GM11168 (cell line): ENCODE measurements around the gene CHD5.
"Not testable (repeated sequence)": the region's sequence is repeated elsewhere in the genome, so short reads cannot be mapped to it uniquely, and the experiment has no call there.

ENCODE experiments used
- in situ Hi-C: fragments of 300-500 bp; cut with MboI; formaldehyde crosslinking; loops from one replicate; pipeline ENCODE4 v1.12.0; 2022; ENCODE audit warnings: low sequenced_read_pairs; ENCODE audit not compliant: unreplicated experiment

The CHD5 gene

DNA sequence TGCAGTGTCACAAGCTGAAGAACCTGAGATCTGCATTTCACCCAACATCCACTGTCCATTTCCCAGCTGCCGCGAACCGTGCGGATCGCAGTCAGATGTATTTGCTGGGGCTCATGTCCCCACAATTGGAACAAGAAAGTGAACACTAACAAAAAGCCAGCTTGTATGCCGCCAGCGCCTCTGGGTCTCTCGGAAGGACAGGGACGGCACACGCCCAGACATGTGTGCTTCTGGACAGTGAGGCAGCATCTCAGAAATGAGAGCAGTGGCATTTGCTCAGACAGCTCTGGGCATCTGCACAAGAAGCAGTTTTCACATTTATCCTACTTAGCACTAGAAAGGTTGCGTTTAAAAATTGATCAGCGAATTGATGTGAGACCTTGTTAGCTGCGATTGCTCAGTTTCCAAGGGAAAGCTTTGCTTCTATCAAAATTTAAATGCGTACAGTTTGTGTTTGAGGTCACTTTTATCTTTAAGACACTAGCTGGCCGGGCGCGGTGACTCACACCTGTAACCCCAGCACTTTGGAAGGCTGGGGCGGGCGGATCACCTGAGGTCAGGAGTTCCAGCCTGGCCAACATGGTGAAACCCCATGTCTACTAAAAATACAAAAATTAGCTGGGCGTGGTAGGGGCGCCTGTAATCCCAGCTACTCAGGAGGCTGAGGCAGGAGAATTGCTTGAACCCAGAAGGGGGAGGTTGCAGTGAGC, 105.8 kb downstream of the CHD5 start:
- in situ Hi-C loops, result no loop called here

DNA sequence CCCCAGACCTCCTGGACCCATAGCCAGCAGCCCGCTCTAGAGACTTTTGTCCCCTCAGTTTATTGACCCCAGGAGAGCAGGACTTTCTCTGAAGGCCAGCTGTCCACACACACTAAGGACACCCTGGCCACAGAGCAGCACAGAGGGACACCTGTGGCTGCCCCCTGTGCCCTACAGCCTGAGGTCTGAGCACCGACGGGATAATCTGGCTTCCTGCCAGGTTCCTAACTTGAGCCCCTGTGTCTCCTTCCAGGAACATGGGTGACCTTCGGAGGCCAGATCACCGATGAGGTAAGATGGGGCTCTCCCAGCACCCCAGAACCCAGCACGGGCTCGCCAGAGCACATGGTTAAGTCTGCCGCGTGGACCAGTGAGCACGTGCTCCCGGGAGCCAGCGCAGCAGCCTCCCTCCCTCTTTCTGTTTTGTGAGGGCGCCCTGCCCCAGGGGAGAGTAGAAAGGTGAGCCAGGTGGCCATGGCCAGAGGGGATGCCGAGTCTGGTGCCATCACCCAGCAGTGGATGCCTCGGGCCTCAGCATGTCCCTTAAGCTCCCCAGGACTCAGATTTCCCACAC, 106.6 kb downstream of the CHD5 start:
- in situ Hi-C loops, result no loop called here

DNA sequence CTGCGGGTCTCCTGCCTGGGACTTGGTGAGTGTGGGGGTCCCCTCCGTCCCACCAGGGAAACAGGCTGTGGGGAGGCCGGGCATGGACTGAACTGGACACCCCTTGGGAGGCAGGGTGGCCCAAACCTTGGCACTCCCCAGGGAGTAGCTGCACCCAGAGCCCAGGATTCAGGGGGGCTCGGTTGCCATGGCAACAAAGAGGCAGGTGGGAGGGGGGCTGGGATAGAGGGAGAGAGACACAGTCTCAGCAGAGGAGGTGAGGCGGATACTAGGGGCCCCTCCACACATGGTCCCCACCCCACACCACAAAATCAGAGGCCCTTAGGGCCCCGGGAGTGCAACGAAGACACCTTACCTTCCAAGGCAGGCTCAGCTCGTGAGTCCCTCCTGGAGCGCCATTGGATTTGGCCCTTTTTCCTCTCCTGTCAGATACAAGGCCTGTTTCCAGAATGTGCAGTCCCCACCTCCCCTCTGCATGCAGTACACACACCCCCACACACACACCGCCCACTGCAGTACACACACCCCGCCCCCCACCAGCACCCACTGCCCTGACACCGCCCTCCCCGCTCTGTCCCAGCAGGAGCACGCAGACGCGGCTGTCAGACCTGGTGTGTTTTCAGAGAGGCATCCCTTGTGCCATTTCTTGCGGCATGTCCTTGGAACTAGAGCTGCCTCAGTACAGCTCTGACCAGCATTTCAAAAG, 107.2 kb downstream of the CHD5 start:
- in situ Hi-C loops, result no loop called here

DNA sequence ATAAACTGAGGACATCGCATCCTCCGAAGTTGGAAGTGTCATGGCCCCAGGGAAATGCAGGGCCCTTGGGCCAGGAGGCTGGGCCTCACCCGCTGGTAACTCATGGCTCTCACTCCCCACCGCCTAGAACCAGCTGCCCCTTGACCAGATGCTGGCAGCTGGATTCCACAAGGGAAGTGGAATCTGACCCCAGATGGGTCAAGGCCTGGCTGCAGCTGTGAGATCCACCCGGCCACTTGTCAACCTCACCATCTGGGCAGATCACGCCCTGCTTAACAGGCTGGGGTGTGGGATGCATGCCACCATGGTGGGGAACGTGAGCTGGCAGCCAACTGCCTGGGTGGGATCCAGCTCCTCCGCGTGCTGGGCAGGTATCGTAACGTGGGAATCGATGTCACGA, 108.9 kb downstream of the CHD5 start:
- in situ Hi-C loops, result no loop called here

DNA sequence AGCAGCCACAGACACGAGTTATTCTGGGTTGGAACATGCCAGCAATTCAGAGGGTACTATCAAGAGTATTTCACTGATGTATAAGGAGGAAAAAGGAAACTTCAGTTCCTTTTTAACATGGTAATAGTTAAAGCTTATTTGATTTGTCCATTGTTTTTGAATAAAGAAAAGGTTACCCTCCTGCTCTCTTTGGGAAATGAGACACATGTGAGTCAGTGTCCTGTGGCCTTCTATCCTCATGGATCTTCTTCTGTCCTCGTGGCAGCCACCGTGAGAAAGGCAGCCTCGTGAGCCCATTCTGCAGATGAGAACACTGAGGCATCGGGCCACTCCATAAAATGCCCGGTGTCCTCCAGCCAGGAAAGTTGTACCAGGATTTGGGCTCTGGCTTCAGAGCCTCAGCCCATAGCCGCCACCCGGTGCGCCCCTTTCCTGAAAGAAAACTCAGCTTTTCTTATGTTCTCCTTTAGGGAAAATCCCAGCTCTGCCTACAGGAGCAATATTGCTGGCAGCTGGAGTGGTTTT, 109.6 kb downstream of the CHD5 start:
- in situ Hi-C loops, result no loop called here

DNA sequence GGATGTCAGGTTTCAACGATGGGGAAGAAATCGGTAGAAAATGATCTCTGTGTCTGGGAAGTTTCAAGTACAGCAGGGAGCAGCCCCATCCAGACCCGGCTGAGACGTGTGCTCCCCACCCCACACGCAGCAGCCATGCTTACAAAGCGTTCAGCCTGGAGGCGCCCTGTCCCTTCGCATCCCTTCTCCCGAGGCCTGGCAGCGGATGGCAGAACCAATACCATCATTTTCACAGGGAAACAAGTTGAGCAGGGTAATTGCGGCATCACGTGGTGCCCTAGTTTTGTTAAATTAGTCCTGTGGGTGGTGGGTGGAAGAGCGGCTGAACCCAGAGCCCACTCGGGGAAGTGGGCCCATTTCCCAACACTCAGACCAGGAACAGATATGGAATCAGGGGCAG, 110.5 kb downstream of the CHD5 start:
- in situ Hi-C loops, result no loop called here

DNA sequence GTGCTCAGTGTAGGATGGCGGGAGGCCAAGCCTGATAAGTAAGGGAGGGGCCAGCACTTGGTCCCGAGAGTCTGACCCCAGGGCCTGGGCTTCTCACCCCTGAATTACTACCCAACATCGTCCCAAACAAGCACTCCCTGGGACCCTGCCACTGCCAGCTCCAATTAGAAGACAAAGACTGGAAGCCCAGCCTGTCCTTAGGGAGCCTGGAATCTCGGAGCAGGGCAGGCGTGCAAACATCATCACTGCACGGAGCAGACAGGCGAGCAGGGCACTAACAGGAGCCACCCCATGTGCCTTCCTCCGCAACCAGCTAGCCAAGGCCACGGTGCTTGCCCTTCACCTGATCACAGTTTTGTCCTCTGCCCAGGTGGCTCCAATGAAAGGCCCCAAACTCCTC, 111.2 kb downstream of the CHD5 start:
- in situ Hi-C loops, result no loop called here

DNA sequence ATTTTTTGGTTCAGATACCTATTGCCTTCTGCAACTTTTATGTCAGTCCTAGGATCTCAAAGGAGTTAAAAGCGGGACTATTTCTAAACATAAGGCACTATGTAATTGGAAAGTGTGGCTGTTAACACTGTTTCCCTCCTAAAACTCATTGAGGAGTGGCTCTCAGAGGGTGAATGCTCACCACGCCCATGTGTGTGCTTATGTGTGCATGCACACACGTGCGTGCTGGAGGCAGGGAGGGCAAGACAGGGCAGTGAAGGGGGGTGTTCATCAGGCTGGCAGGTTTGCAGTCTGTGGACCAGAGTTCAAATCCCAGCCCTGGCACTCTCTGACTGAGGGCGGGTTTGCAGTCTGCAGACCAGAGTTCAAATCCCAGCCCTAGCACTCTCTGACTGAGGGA, 112.0 kb downstream of the CHD5 start:
- in situ Hi-C loops, result no loop called here

DNA sequence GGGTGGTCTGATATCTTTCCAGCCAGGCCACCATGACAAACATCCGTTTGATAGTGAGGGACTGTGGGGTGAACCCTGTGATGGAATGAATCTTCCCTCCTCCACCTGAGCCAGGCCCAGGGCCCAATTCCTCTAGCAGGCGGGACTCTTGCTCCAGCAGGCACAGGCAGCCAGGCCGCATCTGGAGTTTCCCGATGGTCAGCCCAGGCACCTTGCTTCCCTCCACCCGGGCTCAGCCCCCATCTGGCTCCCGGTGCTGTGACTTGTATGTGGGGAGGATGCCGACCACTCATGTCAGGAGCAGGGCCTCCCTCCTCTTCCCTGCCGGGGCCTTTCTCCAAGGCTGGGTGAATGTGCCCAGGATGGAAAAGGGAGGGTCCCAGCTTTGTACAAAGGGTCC, 113.4 kb downstream of the CHD5 start:
- in situ Hi-C loops, result no loop called here

DNA sequence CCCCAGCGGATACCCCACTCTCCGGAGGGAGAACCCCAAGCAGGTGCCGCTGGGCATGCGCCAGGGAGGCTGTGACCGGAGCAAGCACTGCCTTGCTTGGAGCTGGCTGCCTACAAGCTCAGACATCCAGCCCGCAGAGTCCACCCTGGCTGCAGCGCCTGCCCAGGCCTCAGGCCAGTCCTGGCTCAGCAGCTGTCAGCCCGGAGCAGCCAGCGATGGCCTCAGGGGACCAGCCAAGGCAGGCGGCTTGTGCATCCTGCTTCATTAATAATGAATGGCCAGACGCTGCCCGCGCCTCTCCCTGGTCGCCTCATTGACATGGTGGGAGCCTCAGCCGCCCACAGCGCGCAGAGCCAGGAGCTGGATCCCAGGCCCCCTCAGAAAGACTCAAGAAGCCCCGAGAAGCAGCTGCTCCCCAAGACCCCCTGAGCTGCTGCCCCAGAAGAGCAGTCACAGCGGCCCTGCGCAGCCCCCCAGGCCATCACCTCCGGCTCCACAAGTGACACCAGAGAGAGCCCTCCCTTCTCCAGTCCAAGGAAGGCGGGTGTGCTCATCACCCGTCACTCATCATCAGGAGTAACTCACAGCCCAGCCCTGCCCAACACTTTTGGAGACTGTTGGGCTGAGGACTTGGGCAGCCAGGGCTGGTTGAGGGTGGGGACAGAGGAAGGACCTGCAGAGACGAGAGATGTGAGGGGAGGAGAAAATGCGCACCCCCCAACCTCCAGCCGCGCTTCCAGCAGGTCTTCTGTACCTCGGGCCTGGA, 114.8 kb downstream of the CHD5 start:
- in situ Hi-C loops, result no loop called here

DNA sequence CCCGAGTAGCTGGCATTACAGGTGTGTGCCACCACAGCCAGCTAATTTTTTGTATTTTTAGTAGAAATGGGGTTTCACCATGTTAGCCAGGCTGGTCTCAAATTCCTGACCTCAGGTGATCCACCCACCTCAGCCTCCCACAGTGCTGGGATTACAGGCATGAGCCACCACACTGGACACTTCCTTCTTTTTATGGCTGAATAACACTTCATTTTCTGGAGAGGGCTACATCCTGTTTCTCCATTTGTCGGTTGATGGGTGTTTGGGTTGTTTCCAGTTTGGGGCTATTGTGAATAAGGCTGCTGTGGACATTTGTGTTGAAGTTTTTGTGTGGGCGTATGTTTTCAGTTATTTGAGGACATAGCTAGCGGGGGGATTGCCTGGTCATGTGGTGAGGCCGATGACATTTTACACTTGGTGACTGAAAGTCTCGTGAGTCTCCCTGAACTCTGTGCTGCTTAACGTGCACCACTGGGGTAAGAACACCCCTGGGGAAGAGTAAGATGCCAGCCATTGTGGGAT, 116.5 kb downstream of the CHD5 start:
- in situ Hi-C loops, result not testable (repeated sequence)

DNA sequence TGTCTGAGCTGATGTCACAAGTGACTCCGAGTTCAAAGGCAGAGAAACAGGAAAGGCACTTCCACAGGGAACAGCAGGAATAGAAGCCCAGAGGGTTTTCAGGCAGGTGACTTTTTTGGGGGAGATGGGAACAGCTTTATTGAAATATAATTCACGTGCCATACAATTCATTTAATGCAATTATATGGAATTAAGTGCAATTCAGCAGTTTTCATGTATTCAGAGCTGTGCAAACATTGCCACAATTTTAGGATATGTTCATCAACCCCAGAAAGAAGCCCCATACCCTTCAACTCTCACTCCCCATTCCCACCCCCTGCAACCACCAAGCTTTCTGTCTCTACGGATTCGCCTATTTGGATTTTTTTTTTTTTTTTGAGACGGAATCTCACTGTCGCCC, 117.5 kb downstream of the CHD5 start:
- in situ Hi-C loops, result no loop called here

DNA sequence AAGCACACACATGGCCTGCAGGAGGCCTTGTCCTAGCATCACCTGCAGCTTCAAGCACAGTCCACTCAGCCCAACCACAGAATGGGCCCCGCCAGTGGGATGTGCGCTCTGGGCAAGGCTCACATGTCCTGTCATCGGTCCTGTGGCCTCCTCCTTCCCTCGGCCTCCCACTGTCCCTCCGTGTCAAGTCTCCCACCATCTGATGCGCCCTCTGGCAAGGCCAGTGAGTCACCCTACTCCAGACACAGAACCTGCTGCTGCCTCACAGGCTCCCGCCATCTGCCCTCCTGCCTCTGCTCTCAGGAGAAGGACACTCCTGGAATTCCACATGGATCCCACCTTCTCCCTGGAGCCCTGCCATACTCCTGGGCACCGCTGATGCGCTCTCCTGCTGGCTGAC, 120.3 kb downstream of the CHD5 start:
- in situ Hi-C loops, result no loop called here

DNA sequence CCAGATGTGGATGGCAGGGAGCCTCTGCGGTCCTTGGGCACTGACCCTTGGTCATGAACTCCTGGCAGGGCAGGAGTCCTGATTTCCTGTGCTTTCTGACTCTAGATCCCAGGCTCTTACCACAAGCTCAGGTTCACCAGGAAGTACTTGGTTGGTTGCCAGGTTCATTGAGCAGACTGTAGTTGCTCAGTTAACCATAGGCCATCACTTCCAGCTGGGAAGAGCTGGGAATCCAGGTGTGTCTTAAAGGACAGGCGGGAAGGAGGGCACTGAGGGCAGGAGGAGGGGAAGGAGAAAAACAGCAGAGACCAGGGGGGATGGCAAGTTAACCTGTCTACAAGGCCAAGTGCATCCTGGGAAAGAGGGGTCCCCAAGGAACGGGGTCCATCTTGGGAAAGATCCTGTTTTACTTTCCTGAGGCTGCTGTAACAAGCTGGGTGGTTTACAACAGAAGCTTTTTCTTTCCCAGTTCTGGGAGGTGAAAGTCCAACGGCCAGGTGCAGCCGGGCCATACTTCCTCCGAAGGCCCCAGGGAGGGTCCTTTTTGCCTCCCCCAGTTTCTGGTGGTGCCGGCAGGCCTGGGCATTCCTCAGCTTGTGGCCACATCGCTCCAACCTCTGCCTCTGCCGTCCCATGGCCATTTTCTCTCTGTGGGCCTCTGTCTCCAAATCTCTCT, 122.8 kb downstream of the CHD5 start:
- in situ Hi-C loops, result no loop called here

DNA sequence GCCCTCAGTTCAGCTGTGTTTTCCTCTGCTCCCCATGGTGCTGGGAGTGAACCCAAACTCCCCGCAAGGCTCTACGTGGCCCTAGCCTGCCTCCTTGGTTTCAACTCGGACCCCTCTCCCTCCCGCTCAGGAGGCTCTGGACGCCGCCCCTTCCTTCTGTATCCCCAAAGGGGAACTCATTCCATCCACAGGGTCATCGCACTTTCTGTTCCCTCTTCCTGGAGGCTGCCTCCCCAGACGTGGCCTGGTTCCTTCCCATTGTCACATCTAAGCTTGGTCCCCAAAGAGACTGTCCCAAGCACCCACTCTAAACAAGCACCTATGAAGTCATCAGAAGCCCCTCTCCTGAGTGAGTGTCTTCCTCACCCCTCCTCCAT, 123.6 kb downstream of the CHD5 start:
- in situ Hi-C loops, result no loop called here

DNA sequence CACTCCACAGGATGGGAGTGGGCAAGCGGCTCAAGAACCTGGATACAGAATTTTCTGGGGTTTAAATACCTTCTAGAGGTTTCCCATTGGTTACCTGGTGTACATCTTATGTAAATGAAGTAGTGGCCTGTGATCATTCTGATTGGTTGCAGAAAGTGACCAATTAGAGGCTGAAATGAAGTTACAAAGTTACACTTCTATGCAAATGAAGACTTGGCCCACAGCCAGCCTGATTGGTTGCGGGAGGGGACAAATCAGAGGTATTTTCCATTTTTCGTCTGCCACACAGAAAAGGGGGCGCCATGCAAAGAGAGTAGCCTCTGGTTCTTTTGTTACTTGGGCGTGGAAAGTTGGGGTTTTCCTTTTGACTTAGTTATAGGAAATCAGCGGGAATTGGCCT, 125.5 kb downstream of the CHD5 start:
- in situ Hi-C loops, result no loop called here

DNA sequence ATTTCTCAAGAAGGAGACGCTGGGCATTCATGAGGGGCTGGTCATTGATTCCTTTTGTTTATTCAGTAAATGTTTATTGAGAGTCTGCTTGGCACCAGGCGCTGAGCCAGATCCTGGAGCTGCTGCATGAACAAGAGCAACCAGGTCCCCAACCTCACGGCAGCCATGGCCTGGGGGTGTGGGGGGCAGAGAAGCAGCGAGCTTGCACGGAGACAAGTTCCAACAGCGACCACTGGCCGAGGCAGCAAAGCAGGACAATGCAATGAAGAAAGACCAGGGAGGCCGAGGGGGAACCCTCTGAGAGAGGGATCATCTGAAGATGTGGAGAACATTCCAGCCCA, 126.9 kb downstream of the CHD5 start:
- in situ Hi-C loops, result no loop called here

DNA sequence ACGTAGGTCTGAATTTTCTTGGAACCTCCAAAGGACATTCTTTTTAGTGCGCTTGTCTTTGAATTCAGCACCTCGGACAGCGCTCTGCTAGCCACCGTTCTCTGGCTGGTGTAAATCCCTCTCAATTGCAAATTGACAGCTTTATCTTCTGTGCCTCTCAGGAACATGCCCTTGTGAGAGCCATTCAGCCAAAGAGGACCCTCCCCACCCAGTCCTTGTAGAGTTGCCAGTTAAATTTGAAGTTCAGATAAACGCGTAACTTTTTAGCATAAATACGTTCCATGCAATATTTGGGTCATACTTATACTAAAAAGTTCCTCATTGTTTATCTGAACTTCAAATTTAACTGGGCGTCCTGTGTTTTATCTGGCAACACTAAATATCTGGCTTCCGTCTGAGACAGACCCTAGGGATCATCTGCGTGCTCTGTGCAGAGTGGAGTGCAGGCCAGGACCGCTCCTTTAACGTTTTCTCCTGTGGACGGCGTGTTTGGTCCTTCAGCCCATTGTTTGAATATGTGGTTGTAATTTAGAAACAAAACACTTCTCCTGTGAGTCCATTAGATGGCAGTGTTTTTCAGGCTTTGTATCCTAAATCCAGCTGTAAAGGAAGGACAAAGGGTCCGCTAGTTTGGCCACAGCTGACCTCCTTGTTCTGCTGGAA, 127.4 kb downstream of the CHD5 start:
- in situ Hi-C loops, result no loop called here
